Sigmoid colon (tissue), 7 donors: ENCODE results near the gene KAZN. TPM values are rescaled to one million over a fixed set of nuclear protein-coding genes. Genes with fewer than 3 reads are reported as not detected.

Source experiments
- DNase-seq: peaks from one replicate; pipeline ENCODE4 v3.0.0-alpha.2; 2019
- H3K27ac ChIP-seq, 4 donors: fragments of 200-600 bp; sonication (generic); one replicate each; pipeline ENCODE4 v1.5.1; 2016 to 2019; ENCODE audit warnings: mild to moderate bottlenecking in 1 of 4
- H3K27me3 ChIP-seq, 3 donors: fragments of 200-600 bp; sonication (generic); one replicate each; pipeline ENCODE4 v1.5.1; 2019; ENCODE audit warnings: mild to moderate bottlenecking in 1 of 3
- H3K36me3 ChIP-seq, 4 donors: fragments of 200-600 bp; sonication (generic); one replicate each; pipeline ENCODE4 v1.5.1; 2016 to 2019
- H3K4me1 ChIP-seq, 4 donors: fragments of 200-600 bp; sonication (generic); one replicate each; pipeline ENCODE4 v1.5.1; 2017 to 2019
- H3K4me3 ChIP-seq, 4 donors: fragments of 200-600 bp; sonication (generic); one replicate each; pipeline ENCODE4 v1.5.1; 2017 to 2019; ENCODE audit warnings: mild to moderate bottlenecking in 2 of 4, moderate library complexity in 1 of 4
- H3K9me3 ChIP-seq, 4 donors: fragments of 200-600 bp in 3 of 4; sonication (generic) in 3 of 4; one replicate each; pipeline versions ENCODE4 v1.5.1 to v1.6.1; 2013 to 2019
- EP300 ChIP-seq, 4 donors: sonication (generic); formaldehyde crosslinking; IDR thresholded peaks; one replicate each; pipeline ENCODE4 v1.6.1; 2017; ENCODE audit warnings: antibody characterized with exemption in 4 of 4
- POLR2A ChIP-seq, 2 donors: fragments of 450-650 bp; IDR thresholded peaks; one replicate each; pipeline ENCODE4 v1.6.1; 2016; ENCODE audit warnings: antibody characterized with exemption in 2 of 2, mild to moderate bottlenecking in 2 of 2, moderate library complexity in 2 of 2
- POLR2AphosphoS5 ChIP-seq, 4 donors: sonication (generic); formaldehyde crosslinking; IDR thresholded peaks; one replicate each; pipeline ENCODE4 v1.6.1; 2017; ENCODE audit warnings: antibody characterized with exemption in 4 of 4
- WGBS, 2 donors: extraction: QIAGEN DNeasy Blood & Tissue Kit; methylation state at CpG; one replicate each; pipeline ENCODE4 v1.1.7; 2013; 5-methylcytosine and 5-hydroxymethylcytosine counted together
- intact Hi-C: fragments of 100-400 bp; cut with DNase I; formaldehyde crosslinking; loops from one replicate; pipeline ENCODE4 v1.15.1; 2023
- polyA plus RNA-seq, 3 donors: library from polyadenylated mRNA; stranded (reverse); fragments of 200-250 nt; gene quantifications; one replicate each; pipeline ENCODE4 v1.2.3, GENCODE V29; 2013
- total RNA-seq, 4 donors: library from RNA; depleted of rRNA; stranded (reverse); fragments of >200 nt; gene quantifications; one replicate each; pipeline ENCODE4 v1.1.0, GENCODE V29; 2016
- TF ChIP-seq, protein P1 (sequence below), 4 experiments: fragments of 450-650 bp in 3 of 4; fragments of 200-600 bp in 1 of 4; IDR thresholded peaks; one replicate each; pipeline ENCODE4 v1.5.1; 2016 to 2019; ENCODE audit warnings: antibody characterized with exemption in 4 of 4, mild to moderate bottlenecking in 3 of 4, moderate library complexity in 2 of 4
- donor health status: healthy with polysubstance abuse.
- donor health status: Bipolar disorder and iron deficiency.
- donor health status: healthy.

KAZN gene
- total and polyA plus RNA-seq, 7 donors: 2.5 to 11.4 (median 5.6) TPM

GRCh38 chr1:14794906-14795305 lies 196.4 kb downstream of the KAZN start:
- H3K27me3 ChIP-seq: no peaks in the 10 kb centered on the region
- no peaks in the 10 kb centered on the region for H3K4me1 ChIP-seq
- TF ChIP-seq EP300 (IDR thresholded peaks at IDR 0.05): no peak
- TF ChIP-seq POLR2AphosphoS5 (IDR thresholded peaks at IDR 0.05): no peak
- TF ChIP-seq POLR2A (IDR thresholded peaks at IDR 0.05): no peak
- TF ChIP-seq, protein P1, sequence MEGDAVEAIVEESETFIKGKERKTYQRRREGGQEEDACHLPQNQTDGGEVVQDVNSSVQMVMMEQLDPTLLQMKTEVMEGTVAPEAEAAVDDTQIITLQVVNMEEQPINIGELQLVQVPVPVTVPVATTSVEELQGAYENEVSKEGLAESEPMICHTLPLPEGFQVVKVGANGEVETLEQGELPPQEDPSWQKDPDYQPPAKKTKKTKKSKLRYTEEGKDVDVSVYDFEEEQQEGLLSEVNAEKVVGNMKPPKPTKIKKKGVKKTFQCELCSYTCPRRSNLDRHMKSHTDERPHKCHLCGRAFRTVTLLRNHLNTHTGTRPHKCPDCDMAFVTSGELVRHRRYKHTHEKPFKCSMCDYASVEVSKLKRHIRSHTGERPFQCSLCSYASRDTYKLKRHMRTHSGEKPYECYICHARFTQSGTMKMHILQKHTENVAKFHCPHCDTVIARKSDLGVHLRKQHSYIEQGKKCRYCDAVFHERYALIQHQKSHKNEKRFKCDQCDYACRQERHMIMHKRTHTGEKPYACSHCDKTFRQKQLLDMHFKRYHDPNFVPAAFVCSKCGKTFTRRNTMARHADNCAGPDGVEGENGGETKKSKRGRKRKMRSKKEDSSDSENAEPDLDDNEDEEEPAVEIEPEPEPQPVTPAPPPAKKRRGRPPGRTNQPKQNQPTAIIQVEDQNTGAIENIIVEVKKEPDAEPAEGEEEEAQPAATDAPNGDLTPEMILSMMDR (IDR thresholded peaks at IDR 0.05): no peak
- H3K36me3 ChIP-seq: no peaks in the 10 kb centered on the region
- intact Hi-C loops: no loop called here
- 88 to 89% methylated on average over 5 of the region's 5 CpGs for WGBS, 2 donors
- H3K4me3 ChIP-seq: no peak overlapping the region
- H3K9me3 ChIP-seq: no peaks in the 10 kb centered on the region
- H3K27ac ChIP-seq: no peak overlapping the region
- no peak for DNase-seq

- no peak overlapping the region for H3K27ac ChIP-seq
- H3K4me3 ChIP-seq: no peak overlapping the region
- intact Hi-C loops: no loop called here
- DNase-seq: no peak
- no peaks in the 10 kb centered on the region for H3K36me3 ChIP-seq
- TF ChIP-seq POLR2A (IDR thresholded peaks at IDR 0.05): no peak
- no peak for TF ChIP-seq EP300 (IDR thresholded peaks at IDR 0.05)
- TF ChIP-seq, protein P1 (IDR thresholded peaks at IDR 0.05): no peak
- no peak for TF ChIP-seq POLR2AphosphoS5 (IDR thresholded peaks at IDR 0.05)
- no peaks in the 10 kb centered on the region for H3K27me3 ChIP-seq
- 83 to 95% methylated on average over 3 of the region's 3 CpGs for WGBS, 2 donors
- no peaks in the 10 kb centered on the region for H3K9me3 ChIP-seq
- H3K4me1 ChIP-seq: no peaks in the 10 kb centered on the region
Measured at GRCh38 chr1:14795589-14795988, 197.1 kb downstream of the KAZN start.

DNA sequence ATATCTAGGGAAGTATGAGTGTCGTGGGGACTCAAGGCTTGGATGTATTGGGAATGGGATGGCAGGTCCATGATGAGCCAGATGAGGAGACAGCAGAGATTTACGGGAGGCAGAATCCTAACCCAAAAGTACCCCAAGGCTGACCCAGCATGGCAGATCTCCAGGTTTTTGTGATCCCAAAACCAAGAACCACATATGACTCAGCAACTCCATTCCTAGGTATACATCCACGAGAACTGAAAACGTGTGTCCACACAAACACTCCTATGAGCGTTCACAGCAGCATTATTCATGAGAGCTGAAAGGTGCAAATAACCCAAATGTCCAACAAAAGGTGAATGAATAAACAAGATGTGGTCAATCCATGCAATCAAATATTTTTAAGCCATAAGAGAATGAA lies 201.5 kb downstream of the KAZN start:
- Histone ChIP-seq H3K4me1 (no peaks in the 10 kb centered on the region), H3K27ac (no peak overlapping the region), H3K27me3 (no peaks in the 10 kb centered on the region), H3K36me3 (no peaks in the 10 kb centered on the region), H3K4me3 (no peak overlapping the region), H3K9me3 (no peaks in the 10 kb centered on the region)
- intact Hi-C loops: no loop called here
- no peak for TF ChIP-seq POLR2A (IDR thresholded peaks at IDR 0.05)
- 88 to 90% methylated on average over 5 of the region's 5 CpGs for WGBS, 2 donors
- no peak for DNase-seq

DNA sequence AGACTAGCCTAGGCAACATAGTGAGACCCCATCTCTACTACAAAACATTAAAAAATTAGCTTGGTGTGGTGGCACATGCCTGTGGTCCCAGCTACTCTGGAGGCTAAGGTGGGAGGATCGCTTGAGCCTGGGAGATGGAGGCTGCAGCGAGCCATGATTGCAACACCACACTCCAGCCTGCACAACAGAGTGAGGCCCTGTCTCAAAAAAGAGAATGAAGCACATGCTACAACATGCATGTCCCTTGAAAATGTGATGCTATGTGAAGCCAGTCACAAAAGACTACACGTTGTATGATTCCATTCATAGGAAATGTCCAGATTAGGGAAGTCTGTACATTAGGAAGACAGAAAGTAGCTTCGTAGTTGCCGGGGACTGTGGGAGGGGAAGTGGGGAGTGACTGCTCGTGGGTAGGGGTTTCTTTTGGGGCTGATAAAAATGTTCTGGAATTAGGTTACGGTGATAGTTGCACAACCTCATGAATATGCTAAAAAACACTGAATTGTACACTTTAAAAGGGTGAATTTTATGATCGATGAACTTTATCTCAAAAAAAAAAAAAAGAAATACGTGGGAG lies 202.1 kb downstream of the KAZN start:
- intact Hi-C loops: no loop called here
- WGBS, 2 donors: 80 to 81% methylated on average over 9 of the region's 9 CpGs
- H3K27ac ChIP-seq: no peak overlapping the region
- H3K27me3 ChIP-seq: no peaks in the 10 kb centered on the region
- no peaks in the 10 kb centered on the region for H3K9me3 ChIP-seq
- DNase-seq: no peak
- H3K4me1 ChIP-seq: no peaks in the 10 kb centered on the region
- no peak overlapping the region for H3K4me3 ChIP-seq
- H3K36me3 ChIP-seq: no peaks in the 10 kb centered on the region
- no peak for TF ChIP-seq POLR2A (IDR thresholded peaks at IDR 0.05)
- TF ChIP-seq, protein P1 (IDR thresholded peaks at IDR 0.05): no peak
- no peak for TF ChIP-seq EP300 (IDR thresholded peaks at IDR 0.05)

DNA sequence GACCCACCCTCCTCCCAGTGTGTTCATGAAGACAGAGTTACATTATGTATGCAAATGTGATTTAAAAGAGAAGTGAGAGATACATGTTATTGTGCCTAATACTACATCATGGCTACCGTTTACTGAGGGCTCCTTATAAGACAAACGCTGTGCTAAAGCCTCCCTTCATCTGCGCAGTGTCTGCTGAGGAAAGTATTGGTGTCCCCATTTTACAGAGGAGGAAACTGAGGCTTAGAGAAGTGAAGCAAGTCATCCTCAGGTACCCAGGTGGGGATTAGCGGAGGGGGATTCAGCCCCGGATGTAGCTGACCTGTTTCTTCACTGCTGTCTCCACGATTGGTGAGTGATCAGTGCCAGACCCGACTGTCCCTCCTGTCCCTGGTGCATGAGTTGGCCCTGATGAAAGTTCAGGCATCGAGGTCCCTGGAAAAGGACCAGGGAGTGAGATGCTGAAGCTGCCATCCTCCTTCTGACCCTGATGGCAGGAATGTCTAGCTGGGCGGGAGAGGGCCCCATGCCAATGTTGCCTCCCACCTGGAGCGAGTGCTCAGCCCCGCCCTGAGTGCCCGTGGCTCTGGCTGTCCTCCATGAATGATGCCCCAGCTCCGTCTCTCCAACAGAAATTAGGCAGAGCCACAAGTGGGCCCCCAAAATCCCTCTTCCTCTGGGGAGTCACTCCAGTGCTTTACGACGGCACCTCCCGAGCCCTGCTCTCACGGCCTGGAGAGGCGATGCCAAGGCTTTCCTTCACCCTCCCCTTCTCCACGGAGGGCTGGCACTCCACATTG lies 204.7 kb downstream of the KAZN start:
- no peaks in the 10 kb centered on the region for H3K27me3 ChIP-seq
- intact Hi-C loops: no loop called here
- TF ChIP-seq, protein P1 (IDR thresholded peaks at IDR 0.05): no peak
- TF ChIP-seq POLR2AphosphoS5 (IDR thresholded peaks at IDR 0.05): no peak
- no peak for TF ChIP-seq EP300 (IDR thresholded peaks at IDR 0.05)
- no peak for TF ChIP-seq POLR2A (IDR thresholded peaks at IDR 0.05)
- WGBS, 2 donors: 85 to 90% methylated on average over 19 of the region's 19 CpGs
- no peak for DNase-seq
- H3K36me3 ChIP-seq: no peaks in the 10 kb centered on the region
- peaks cover 5 to 18% (median 14%) of the 10 kb centered on the region in 4 donors for H3K9me3 ChIP-seq
- H3K4me3 ChIP-seq: no peak overlapping the region
- H3K27ac ChIP-seq: no peak overlapping the region
- H3K4me1 ChIP-seq: no peaks in the 10 kb centered on the region
